Naive B cell (primary cell): ENCODE results near the gene CAMTA1. TPM values are rescaled to one million over a fixed set of nuclear protein-coding genes. Genes with fewer than 3 reads are reported as not detected.

Source experiments
- ATAC-seq, 2 donors: fragments of 150-1000 bp; cut with Tn5 transposase; 2 replicates each; pipeline ENCODE4 v1.10.0; 2021; ENCODE audit warnings: low read depth in 2 of 2, mild to moderate bottlenecking in 2 of 2, moderate library complexity in 2 of 2
- DNase-seq: peaks from one replicate; pipeline ENCODE4 v3.0.0; 2022
- H3K27ac Mint-ChIP-seq, 6 donors: one replicate each; pipeline ENCODE4 v1.8.0; 2020 to 2022; ENCODE audit warnings: mild to moderate bottlenecking in 6 of 6, mixed read lengths in 6 of 6, moderate library complexity in 5 of 6, inconsistent platforms in 2 of 6
- H3K27me3 Mint-ChIP-seq, 3 donors: one replicate each; pipeline ENCODE4 v1.8.0; 2021 to 2022; ENCODE audit warnings: mixed read lengths in 3 of 3, mild to moderate bottlenecking in 1 of 3
- H3K36me3 Mint-ChIP-seq, 2 donors: one replicate each; pipeline ENCODE4 v1.8.0; 2020 to 2022; ENCODE audit warnings: mixed read lengths in 2 of 2, inconsistent platforms in 1 of 2, mild to moderate bottlenecking in 1 of 2
- H3K4me1 Mint-ChIP-seq, 3 donors: one replicate each; pipeline ENCODE4 v1.8.0; 2020 to 2022; ENCODE audit warnings: mixed read lengths in 3 of 3, inconsistent platforms in 1 of 3, mild to moderate bottlenecking in 1 of 3, moderate library complexity in 1 of 3
- H3K4me3 Mint-ChIP-seq, 8 donors: one replicate each; pipeline ENCODE4 v1.8.0; 2020 to 2022; ENCODE audit warnings: mild to moderate bottlenecking in 8 of 8, mixed read lengths in 8 of 8, moderate library complexity in 8 of 8, inconsistent platforms in 2 of 8
- H3K9me3 Mint-ChIP-seq, 7 donors: one replicate each; pipeline ENCODE4 v1.8.0; 2020 to 2022; ENCODE audit warnings: mixed read lengths in 7 of 7, mild to moderate bottlenecking in 5 of 7, inconsistent platforms in 2 of 7, moderate library complexity in 1 of 7
- polyA plus RNA-seq, 6 donors: library from polyadenylated mRNA; unstranded; fragments of 300-500 nt; fragmentation: Illumina TruSeq; gene quantifications; one replicate each; pipeline ENCODE4 v1.2.3, GENCODE V29; 2021; ENCODE audit warnings: low read depth in 6 of 6

Gene CAMTA1
- polyA plus RNA-seq, 6 donors from 2014 or later: 75.4 to 140 (median 88.8) TPM

- Mint-ChIP-seq H3K4me3 (no peak overlapping the region), H3K9me3 (no peaks in the 10 kb centered on the region), H3K27ac (peak overlapping the region in 2 of 6 donors; percentile 14 to 66), H3K27me3 (no peaks in the 10 kb centered on the region), H3K4me1 (peaks cover 3 to 5% (median 4%) of the 10 kb centered on the region in 3 donors), H3K36me3 (peaks cover 0 to 5% of the 10 kb centered on the region in 2 donors)
- ATAC-seq (no peak), DNase-seq (no peak)
These were observed 100.2 kb downstream of the CAMTA1 start for GRCh38 chr1:6885426-6885825.

- Mint-ChIP-seq H3K27me3 (no peaks in the 10 kb centered on the region), H3K36me3 (no peaks in the 10 kb centered on the region), H3K4me3 (no peak overlapping the region), H3K4me1 (peaks cover 0 to 5% (median 4%) of the 10 kb centered on the region in 3 donors), H3K9me3 (no peaks in the 10 kb centered on the region), H3K27ac (peak overlapping the region in 1 of 6 donors; percentile 68)
- DNase-seq (no peak), ATAC-seq (no peak)
These were observed 101.3 kb downstream of the CAMTA1 start for GRCh38 chr1:6886523-6886922.

GRCh38 chr1:6888268-6888667 lies 103.0 kb downstream of the CAMTA1 start:
- H3K4me3 Mint-ChIP-seq: no peak overlapping the region
- H3K27ac Mint-ChIP-seq: no peak overlapping the region
- no peaks in the 10 kb centered on the region for H3K36me3 Mint-ChIP-seq
- ATAC-seq (no peak), DNase-seq (no peak)
- no peaks in the 10 kb centered on the region for H3K9me3 Mint-ChIP-seq
- no peaks in the 10 kb centered on the region for H3K27me3 Mint-ChIP-seq
- H3K4me1 Mint-ChIP-seq: peaks cover 0 to 5% (median 4%) of the 10 kb centered on the region in 3 donors

- no peaks in the 10 kb centered on the region for H3K9me3 Mint-ChIP-seq
- no peaks in the 10 kb centered on the region for H3K27me3 Mint-ChIP-seq
- no peak overlapping the region for H3K4me3 Mint-ChIP-seq
- H3K27ac Mint-ChIP-seq: no peak overlapping the region
- DNase-seq (no peak), ATAC-seq (no peak)
- no peaks in the 10 kb centered on the region for H3K36me3 Mint-ChIP-seq
- H3K4me1 Mint-ChIP-seq: peaks cover 0 to 5% (median 4%) of the 10 kb centered on the region in 3 donors
These were observed 103.6 kb downstream of the CAMTA1 start for GRCh38 chr1:6888870-6889269.

- Mint-ChIP-seq H3K9me3 (no peaks in the 10 kb centered on the region), H3K36me3 (no peaks in the 10 kb centered on the region), H3K4me3 (no peak overlapping the region), H3K27ac (no peak overlapping the region), H3K4me1 (peaks cover 0 to 5% (median 4%) of the 10 kb centered on the region in 3 donors), H3K27me3 (no peaks in the 10 kb centered on the region)
- DNase-seq (peak; percentile 21), ATAC-seq (peak; percentile 28 to 48)
These were observed 104.7 kb downstream of the CAMTA1 start for GRCh38 chr1:6889875-6890480.

GRCh38 chr1:6890686-6891085 lies 105.4 kb downstream of the CAMTA1 start:
- no peak overlapping the region for H3K4me3 Mint-ChIP-seq
- H3K27ac Mint-ChIP-seq: no peak overlapping the region
- H3K36me3 Mint-ChIP-seq: no peaks in the 10 kb centered on the region
- H3K27me3 Mint-ChIP-seq: no peaks in the 10 kb centered on the region
- no peaks in the 10 kb centered on the region for H3K9me3 Mint-ChIP-seq
- ATAC-seq: no peak
- peaks cover 0 to 6% (median 3%) of the 10 kb centered on the region in 3 donors for H3K4me1 Mint-ChIP-seq
- DNase-seq: no peak

- no peak for ATAC-seq
- no peak overlapping the region for H3K4me3 Mint-ChIP-seq
These were observed 106.7 kb downstream of the CAMTA1 start for GRCh38 chr1:6891781-6892579.

GRCh38 chr1:6893388-6893787 lies 108.1 kb downstream of the CAMTA1 start:
- Mint-ChIP-seq H3K4me3 (no peak overlapping the region), H3K9me3 (no peaks in the 10 kb centered on the region), H3K27ac (no peak overlapping the region), H3K4me1 (peaks cover 0 to 5% (median 0%) of the 10 kb centered on the region in 3 donors), H3K27me3 (no peaks in the 10 kb centered on the region), H3K36me3 (no peaks in the 10 kb centered on the region)
- no peak for ATAC-seq
- DNase-seq: no peak

More at GRCh38 chr1:6891781-6892579, 106.7 kb downstream of the CAMTA1 start:
- Mint-ChIP-seq H3K4me1 (peaks cover 0 to 5% (median 0%) of the 10 kb centered on the region in 3 donors), H3K27me3 (no peaks in the 10 kb centered on the region), H3K9me3 (no peaks in the 10 kb centered on the region), H3K27ac (peak overlapping the region in 1 of 6 donors; percentile 7), H3K36me3 (no peaks in the 10 kb centered on the region)
- no peak for DNase-seq

GRCh38 chr1:6897138-6897537 lies 111.9 kb downstream of the CAMTA1 start:
- Mint-ChIP-seq H3K9me3 (no peaks in the 10 kb centered on the region), H3K36me3 (no peaks in the 10 kb centered on the region), H3K4me3 (no peak overlapping the region), H3K27me3 (no peaks in the 10 kb centered on the region), H3K4me1 (peaks cover 0 to 5% (median 0%) of the 10 kb centered on the region in 3 donors), H3K27ac (peak overlapping the region in 1 of 6 donors; percentile 27)
- ATAC-seq (no peak), DNase-seq (no peak)

GRCh38 chr1:6898974-6899539 lies 113.8 kb downstream of the CAMTA1 start:
- no peaks in the 10 kb centered on the region for H3K27me3 Mint-ChIP-seq
- ATAC-seq (no peak), DNase-seq (no peak)
- peaks cover 0 to 3% (median 0%) of the 10 kb centered on the region in 7 donors for H3K9me3 Mint-ChIP-seq
- no peaks in the 10 kb centered on the region for H3K36me3 Mint-ChIP-seq
- H3K4me1 Mint-ChIP-seq: peaks cover 0 to 5% (median 0%) of the 10 kb centered on the region in 3 donors
- no peak overlapping the region for H3K4me3 Mint-ChIP-seq
- H3K27ac Mint-ChIP-seq: no peak overlapping the region

GRCh38 chr1:6899621-6900020 lies 114.4 kb downstream of the CAMTA1 start:
- Mint-ChIP-seq H3K9me3 (peaks cover 0 to 5% (median 0%) of the 10 kb centered on the region in 7 donors), H3K27ac (no peak overlapping the region), H3K4me3 (no peak overlapping the region), H3K36me3 (no peaks in the 10 kb centered on the region), H3K4me1 (peaks cover 0 to 5% (median 0%) of the 10 kb centered on the region in 3 donors), H3K27me3 (no peaks in the 10 kb centered on the region)
- no peak for DNase-seq
- ATAC-seq: no peak

GRCh38 chr1:6902153-6902552 lies 116.9 kb downstream of the CAMTA1 start:
- no peaks in the 10 kb centered on the region for H3K27me3 Mint-ChIP-seq
- no peaks in the 10 kb centered on the region for H3K36me3 Mint-ChIP-seq
- H3K27ac Mint-ChIP-seq: peak overlapping the region in 1 of 6 donors; percentile 24
- no peak overlapping the region for H3K4me3 Mint-ChIP-seq
- H3K9me3 Mint-ChIP-seq: peaks cover 0 to 5% (median 0%) of the 10 kb centered on the region in 7 donors
- DNase-seq: no peak
- ATAC-seq: no peak
- no peaks in the 10 kb centered on the region for H3K4me1 Mint-ChIP-seq

- Mint-ChIP-seq H3K27me3 (peaks cover 0 to 9% (median 8%) of the 10 kb centered on the region in 3 donors), H3K4me3 (no peak overlapping the region), H3K9me3 (peaks cover 0 to 5% (median 0%) of the 10 kb centered on the region in 7 donors), H3K36me3 (no peaks in the 10 kb centered on the region), H3K4me1 (peaks cover 0 to 5% (median 0%) of the 10 kb centered on the region in 3 donors), H3K27ac (peak overlapping the region in 1 of 6 donors; percentile 18)
- no peak for ATAC-seq
- no peak for DNase-seq
These were observed 119.4 kb downstream of the CAMTA1 start for GRCh38 chr1:6904476-6905170.
